Smooth muscle cell (in vitro differentiated cells): Measurements from ENCODE around the gene TBX21. TPM values are rescaled to one million over a fixed set of nuclear protein-coding genes. Genes with fewer than 3 reads are reported as not detected.

Source experiments
- DNase-seq: peaks from one replicate; lab custom pipeline; 2025; ENCODE audit not compliant: unreplicated experiment; lab: John Stamatoyannopoulos, UW
- H2AFZ ChIP-seq: fragments of 200-600 bp; sonication (generic); 2 replicates; pipeline ENCODE4 v1.6.0; 2016; ENCODE audit warnings: antibody characterized with exemption, low read depth, mild to moderate bottlenecking
- H3F3A ChIP-seq: fragments of 200-600 bp; sonication (generic); 2 replicates; pipeline ENCODE4 v1.6.0; 2017; ENCODE audit warnings: antibody characterized with exemption, low read depth
- H3K27ac ChIP-seq: fragments of 200-600 bp; sonication (generic); 2 replicates; pipeline ENCODE4 v1.5.1; 2016; ENCODE audit warnings: low read depth, mild to moderate bottlenecking
- H3K27me3 ChIP-seq: fragments of 200-600 bp; sonication (generic); 2 replicates; pipeline ENCODE4 v1.6.1; 2016; ENCODE audit warnings: low read depth, mild to moderate bottlenecking
- H3K36me3 ChIP-seq: fragments of 200-600 bp; sonication (generic); 2 replicates; pipeline ENCODE4 v1.5.1; 2016; ENCODE audit warnings: low read depth
- H3K4me1 ChIP-seq: fragments of 200-600 bp; sonication (generic); 2 replicates; pipeline ENCODE4 v1.5.1; 2016; ENCODE audit warnings: low read depth
- H3K4me2 ChIP-seq: fragments of 200-600 bp; sonication (generic); 2 replicates; pipeline ENCODE4 v1.6.0; 2016; ENCODE audit warnings: mild to moderate bottlenecking
- H3K4me3 ChIP-seq: fragments of 200-600 bp; sonication (generic); 2 replicates; pipeline ENCODE4 v1.5.1; 2016; ENCODE audit warnings: mild to moderate bottlenecking
- H3K79me2 ChIP-seq: fragments of 200-600 bp; sonication (generic); 2 replicates; pipeline ENCODE4 v1.6.0; 2016; ENCODE audit warnings: low read depth, mild to moderate bottlenecking
- H3K9ac ChIP-seq: fragments of 200-600 bp; sonication (generic); 2 replicates; pipeline ENCODE4 v1.6.0; 2016; ENCODE audit warnings: low read depth
- H3K9me3 ChIP-seq: fragments of 200-600 bp; sonication (generic); replicated peaks from 2 replicates; pipeline ENCODE4 v1.5.1; 2016; ENCODE audit warnings: low read depth
- H4K20me1 ChIP-seq: fragments of 200-600 bp; sonication (generic); 2 replicates; pipeline ENCODE4 v1.6.0; 2016; ENCODE audit warnings: low read depth
- WGBS: methylation state at CpG from one replicate; pipeline ENCODE4 v1.1.7; 2016; ENCODE audit warnings: low lambda C conversion rate; 5-methylcytosine and 5-hydroxymethylcytosine counted together
- polyA plus RNA-seq: library from polyadenylated mRNA; unstranded; fragments of >200 nt; fragmentation: Nextera tagmentation; extraction: Ambion mirVana; gene quantifications from 2 replicates; pipeline ENCODE4 v1.2.1, GENCODE V29; 2016
- total RNA-seq: library from RNA; depleted of rRNA; stranded (reverse); fragments of >200 nt; gene quantifications from 2 replicates; pipeline ENCODE4 v1.2.3, GENCODE V29; 2014
- TF ChIP-seq, protein P1 (sequence below): fragments of 200-600 bp; sonication (generic); IDR thresholded peaks from 2 replicates; pipeline ENCODE4 v1.5.1; 2017; ENCODE audit warnings: borderline replicate concordance, mild to moderate bottlenecking, antibody characterized with exemption; ENCODE audit not compliant: insufficient read depth, poor library complexity, severe bottlenecking

TBX21 gene
- total and polyA plus RNA-seq, 2 experiments from 2014 or later: not detected

GRCh38 chr17:47703671-47704070 lies 29.4 kb upstream of the TBX21 start:
- 94% methylated on average over 5 of the region's 5 CpGs for WGBS
- Histone ChIP-seq H3K79me2 (no peaks in the 10 kb centered on the region), H3K4me2 (no peak overlapping the region), H3K4me1 (peaks cover 10% of the 10 kb centered on the region), H3K9ac (no peak overlapping the region), H3K27ac (no peak overlapping the region), H3K27me3 (no peaks in the 10 kb centered on the region), H3K9me3 (no peaks in the 10 kb centered on the region), H3F3A (no peaks in the 10 kb centered on the region), H3K36me3 (no peaks in the 10 kb centered on the region), H3K4me3 (no peak overlapping the region), H4K20me1 (peaks cover 25% of the 10 kb centered on the region), H2AFZ (no peak overlapping the region)
- no peak for DNase-seq
- TF ChIP-seq, protein P1, sequence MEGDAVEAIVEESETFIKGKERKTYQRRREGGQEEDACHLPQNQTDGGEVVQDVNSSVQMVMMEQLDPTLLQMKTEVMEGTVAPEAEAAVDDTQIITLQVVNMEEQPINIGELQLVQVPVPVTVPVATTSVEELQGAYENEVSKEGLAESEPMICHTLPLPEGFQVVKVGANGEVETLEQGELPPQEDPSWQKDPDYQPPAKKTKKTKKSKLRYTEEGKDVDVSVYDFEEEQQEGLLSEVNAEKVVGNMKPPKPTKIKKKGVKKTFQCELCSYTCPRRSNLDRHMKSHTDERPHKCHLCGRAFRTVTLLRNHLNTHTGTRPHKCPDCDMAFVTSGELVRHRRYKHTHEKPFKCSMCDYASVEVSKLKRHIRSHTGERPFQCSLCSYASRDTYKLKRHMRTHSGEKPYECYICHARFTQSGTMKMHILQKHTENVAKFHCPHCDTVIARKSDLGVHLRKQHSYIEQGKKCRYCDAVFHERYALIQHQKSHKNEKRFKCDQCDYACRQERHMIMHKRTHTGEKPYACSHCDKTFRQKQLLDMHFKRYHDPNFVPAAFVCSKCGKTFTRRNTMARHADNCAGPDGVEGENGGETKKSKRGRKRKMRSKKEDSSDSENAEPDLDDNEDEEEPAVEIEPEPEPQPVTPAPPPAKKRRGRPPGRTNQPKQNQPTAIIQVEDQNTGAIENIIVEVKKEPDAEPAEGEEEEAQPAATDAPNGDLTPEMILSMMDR: no peak

- Histone ChIP-seq H3K4me3 (no peak overlapping the region), H3F3A (no peaks in the 10 kb centered on the region), H3K27me3 (no peaks in the 10 kb centered on the region), H3K9ac (no peak overlapping the region), H2AFZ (no peak overlapping the region), H3K9me3 (no peaks in the 10 kb centered on the region), H3K4me1 (peaks cover 10% of the 10 kb centered on the region), H3K4me2 (no peak overlapping the region), H3K79me2 (no peaks in the 10 kb centered on the region), H4K20me1 (peaks cover 23% of the 10 kb centered on the region), H3K36me3 (no peaks in the 10 kb centered on the region), H3K27ac (no peak overlapping the region)
- no peak for DNase-seq
- 88% methylated on average over 14 of the region's 14 CpGs for WGBS
- TF ChIP-seq, protein P1: no peak
These were observed 28.9 kb upstream of the TBX21 start for GRCh38 chr17:47704116-47704515.

DNA sequence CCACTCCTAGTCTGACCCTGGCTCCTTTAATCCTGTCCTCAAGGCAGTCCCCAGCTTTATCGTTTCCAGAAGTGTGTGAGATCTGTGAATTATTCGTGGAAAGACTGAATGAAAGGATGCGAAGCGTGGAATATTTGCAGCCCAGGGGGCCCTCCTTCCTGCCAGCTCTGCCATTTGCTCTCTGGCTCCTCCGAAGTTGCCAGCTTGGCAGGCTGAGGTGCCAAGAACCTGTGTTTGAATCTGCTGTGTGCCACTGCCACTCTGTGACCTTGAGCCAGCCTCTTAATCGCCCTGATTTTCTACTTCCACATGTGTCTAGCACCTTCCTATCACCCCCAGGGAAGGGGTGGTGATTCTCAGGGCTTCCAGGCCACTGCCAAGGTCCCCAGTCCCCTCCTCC lies 28.3 kb upstream of the TBX21 start:
- Histone ChIP-seq H2AFZ (no peak overlapping the region), H3K4me3 (no peak overlapping the region), H3K36me3 (no peaks in the 10 kb centered on the region), H3F3A (no peaks in the 10 kb centered on the region), H3K4me1 (peaks cover 10% of the 10 kb centered on the region), H4K20me1 (peaks cover 18% of the 10 kb centered on the region), H3K79me2 (no peaks in the 10 kb centered on the region), H3K27me3 (no peaks in the 10 kb centered on the region), H3K9me3 (no peaks in the 10 kb centered on the region), H3K9ac (no peak overlapping the region), H3K4me2 (no peak overlapping the region), H3K27ac (no peak overlapping the region)
- WGBS: 89% methylated on average over 6 of the region's 6 CpGs
- TF ChIP-seq, protein P1: no peak
- DNase-seq: no peak
